HepG2 (cell line): ENCODE data around the gene ODAD4. TPM values are rescaled to one million over a fixed set of nuclear protein-coding genes. Genes with fewer than 3 reads are reported as not detected.

Experiments used
- AGO1 ChIP-seq: fragments of 200-400 bp; formaldehyde crosslinking; IDR thresholded peaks from 2 replicates; pipeline ENCODE4 v1.6.1; 2017; ENCODE audit warnings: mild to moderate bottlenecking, low read depth, low read length, moderate library complexity; ENCODE audit not compliant: poor library complexity, severe bottlenecking
- ATF7 ChIP-seq, 2 experiments: fragments of 450-650 bp in 1 of 2; sonication (generic) in 1 of 2; formaldehyde crosslinking in 1 of 2; IDR thresholded peaks; 2 replicates each; pipeline versions ENCODE4 v1.4.0 to v1.6.1; 2016 to 2020; ENCODE audit warnings: antibody characterized with exemption in 1 of 2, mild to moderate bottlenecking in 1 of 2, missing genetic modification reagents in 1 of 2
- BCL3 ChIP-seq: sonication (generic); formaldehyde crosslinking; IDR thresholded peaks from 2 replicates; pipeline ENCODE4 v1.5.1; 2020; ENCODE audit warnings: mild to moderate bottlenecking, missing genetic modification reagents, moderate library complexity
- CHCHD3 ChIP-seq: sonication (generic); formaldehyde crosslinking; IDR thresholded peaks from 2 replicates; pipeline ENCODE4 v1.8.0; 2022; ENCODE audit warnings: mild to moderate bottlenecking, missing genetic modification reagents, moderate library complexity
- EEA1 ChIP-seq: sonication (generic); formaldehyde crosslinking; IDR thresholded peaks from 2 replicates; pipeline ENCODE4 v1.5.1; 2020; ENCODE audit warnings: mild to moderate bottlenecking, missing genetic modification reagents, borderline replicate concordance
- ELF4 ChIP-seq: sonication (generic); formaldehyde crosslinking; IDR thresholded peaks from 2 replicates; pipeline ENCODE4 v1.5.0; 2020; ENCODE audit warnings: missing genetic modification reagents, mild to moderate bottlenecking, moderate library complexity, borderline replicate concordance
- ERF ChIP-seq: IDR thresholded peaks from 2 replicates; pipeline ENCODE4 v1.6.1; 2018; ENCODE audit warnings: missing biosample characterization, missing genetic modification reagents
- FOXK1 ChIP-seq: sonication (generic); formaldehyde crosslinking; IDR thresholded peaks from 2 replicates; pipeline ENCODE4 v1.4.0; 2020; ENCODE audit warnings: low read depth, missing genetic modification reagents, borderline replicate concordance
- ISX ChIP-seq: sonication (generic); formaldehyde crosslinking; conservative IDR thresholded peaks from 2 replicates; pipeline ENCODE4 v1.5.0; 2020; ENCODE audit warnings: missing genetic modification reagents
- JUN ChIP-seq: sonication (generic); formaldehyde crosslinking; IDR thresholded peaks from 2 replicates; pipeline ENCODE4 v1.4.0; 2020; ENCODE audit warnings: mild to moderate bottlenecking, missing genetic modification reagents
- JUND ChIP-seq: sonication (generic); formaldehyde crosslinking; IDR thresholded peaks from 2 replicates; pipeline ENCODE4 v1.8.0; 2022; ENCODE audit warnings: mild to moderate bottlenecking, missing genetic modification reagents
- KLF11 ChIP-seq: IDR thresholded peaks from 2 replicates; pipeline ENCODE4 v1.6.1; 2016; ENCODE audit warnings: missing compliant biosample characterization
- KMT2A ChIP-seq: sonication (generic); formaldehyde crosslinking; IDR thresholded peaks from 2 replicates; pipeline ENCODE4 v1.4.0; 2020; ENCODE audit warnings: missing genetic modification reagents
- KMT2B ChIP-seq: IDR thresholded peaks from 2 replicates; pipeline ENCODE4 v1.6.1; 2016; ENCODE audit warnings: missing genetic modification reagents, missing compliant biosample characterization
- RARG ChIP-seq: sonication (generic); formaldehyde crosslinking; IDR thresholded peaks from 2 replicates; pipeline ENCODE4 v1.4.0; 2020; ENCODE audit warnings: low read depth, mild to moderate bottlenecking, missing genetic modification reagents
- STAT5B ChIP-seq: sonication (generic); formaldehyde crosslinking; IDR thresholded peaks from 2 replicates; pipeline ENCODE4 v1.4.0; 2020; ENCODE audit warnings: missing genetic modification reagents
- TBX3 ChIP-seq: fragments of 450-650 bp; IDR thresholded peaks from 2 replicates; pipeline ENCODE4 v1.6.1; 2017; ENCODE audit warnings: antibody characterized with exemption, mild to moderate bottlenecking, inconsistent platforms, borderline replicate concordance
- THAP11 ChIP-seq: IDR thresholded peaks from 2 replicates; pipeline ENCODE4 v1.6.1; 2016; ENCODE audit warnings: missing biosample characterization, missing genetic modification reagents
- THAP8 ChIP-seq: sonication (generic); formaldehyde crosslinking; IDR thresholded peaks from 2 replicates; pipeline ENCODE4 v1.5.1; 2020; ENCODE audit warnings: missing genetic modification reagents, mild to moderate bottlenecking, borderline replicate concordance
- ZKSCAN5 ChIP-seq: sonication (generic); formaldehyde crosslinking; IDR thresholded peaks from 2 replicates; pipeline ENCODE4 v1.5.1; 2020; ENCODE audit warnings: mild to moderate bottlenecking, missing genetic modification reagents
- ZMYM2 ChIP-seq: sonication (generic); formaldehyde crosslinking; IDR thresholded peaks from 2 replicates; pipeline ENCODE4 v1.8.0; 2022; ENCODE audit warnings: mild to moderate bottlenecking, missing genetic modification reagents
- ZNF138 ChIP-seq: sonication (generic); formaldehyde crosslinking; IDR thresholded peaks from 2 replicates; pipeline ENCODE4 v1.5.0; 2020; ENCODE audit warnings: mild to moderate bottlenecking, low read depth, missing genetic modification reagents
- ZNF207 ChIP-seq: fragments of 450-650 bp; IDR thresholded peaks from 2 replicates; pipeline ENCODE4 v1.6.1; 2016; ENCODE audit warnings: antibody characterized with exemption, borderline replicate concordance
- ZNF264 ChIP-seq: sonication (generic); formaldehyde crosslinking; IDR thresholded peaks from 2 replicates; pipeline ENCODE4 v1.4.0; 2020; ENCODE audit warnings: missing genetic modification reagents
- ZNF550 ChIP-seq: sonication (generic); formaldehyde crosslinking; IDR thresholded peaks from 2 replicates; pipeline ENCODE4 v1.4.0; 2020; ENCODE audit warnings: mild to moderate bottlenecking, missing genetic modification reagents, borderline replicate concordance
- ZSCAN22 ChIP-seq: sonication (generic); formaldehyde crosslinking; IDR thresholded peaks from 2 replicates; pipeline ENCODE4 v1.4.0; 2020; ENCODE audit warnings: mild to moderate bottlenecking, missing genetic modification reagents
- polyA plus RNA-seq, 8 experiments: library from polyadenylated mRNA; depleted of rRNA in 3 of 8; stranded (reverse) in 7 of 8; unstranded in 1 of 8; fragments of >200 nt; fragmentation: Illumina TruSeq in 4 of 8; extraction: Trizol in 4 of 8; gene quantifications; 2 replicates each; pipeline versions ENCODE4 v1.2.1 to v1.2.3, GENCODE V29; 2011 to 2016; ENCODE audit warnings: low read depth in 4 of 8, missing spikeins in 1 of 8, mixed read lengths in 1 of 8; ENCODE audit not compliant: insufficient read depth in 1 of 8
- total RNA-seq, 5 experiments: library from RNA; depleted of rRNA; stranded (reverse); fragments of >200 nt; fragmentation: Illumina TruSeq; extraction: Trizol; gene quantifications; 2 replicates each; pipeline ENCODE4 v1.2.3, GENCODE V29; 2016; ENCODE audit warnings: low read depth in 1 of 5
- TF ChIP-seq, protein P1 (sequence below): sonication (generic); formaldehyde crosslinking; IDR thresholded peaks from 2 replicates; pipeline ENCODE4 v1.4.0; 2020; ENCODE audit warnings: mild to moderate bottlenecking, low read depth, missing genetic modification reagents

ODAD4 gene
- total and polyA plus RNA-seq, 2 of the 13 experiments (the other 11 are each of a cell fraction or from before 2014, with no cell fraction given), result 0.48 to 0.53 TPM

- TF ChIP-seq BCL3 (CRISPR knock-in tag) (peak; percentile 90), KMT2A (CRISPR knock-in tag) (peak; percentile 90; the same call in 1 of the 2 replicates), ISX (CRISPR knock-in tag) (no peak), KMT2B (CRISPR knock-in tag) (peak; percentile 82), RARG (CRISPR knock-in tag) (no peak), ZNF550 (CRISPR knock-in tag) (no peak), AGO1 (peak; percentile 41), TBX3 (no peak; the same call in 1 of the 2 replicates), KLF11 (CRISPR knock-in tag) (peak; percentile 93; the same call in 1 of the 2 replicates), ERF (peak; percentile 97), EEA1 (CRISPR knock-in tag) (no peak; the same call in 1 of the 2 replicates), JUND (CRISPR knock-in tag) (peak; percentile 65), ZNF207 (no peak), ZNF264 (peak; percentile 72; the same call in 1 of the 2 replicates), THAP8 (CRISPR knock-in tag) (no peak), ATF7 (IDR thresholded peaks at IDR 0.05) (no peak), ATF7 (CRISPR knock-in tag; IDR thresholded peaks at IDR 0.05) (0 out of 2 replicates have a peak, but pooled peaks have one; percentile 57), THAP11 (CRISPR knock-in tag) (peak; percentile 92), ZSCAN22 (CRISPR knock-in tag) (no peak), ZMYM2 (CRISPR knock-in tag) (peak; percentile 59; the same call in 1 of the 2 replicates), ZKSCAN5 (CRISPR knock-in tag) (0 out of 2 replicates have a peak, but pooled peaks have one; percentile 67), FOXK1 (CRISPR knock-in tag) (no peak; the same call in none of the 2 replicates), JUN (CRISPR knock-in tag) (0 out of 2 replicates have a peak, but pooled peaks have one; percentile 58), ELF4 (CRISPR knock-in tag) (peak; percentile 93; the same call in 1 of the 2 replicates), CHCHD3 (CRISPR knock-in tag) (no peak), STAT5B (CRISPR knock-in tag) (0 out of 2 replicates have a peak, but pooled peaks have one; percentile 78), ZNF138 (CRISPR knock-in tag) (peak; percentile 77; the same call in 1 of the 2 replicates)
- TF ChIP-seq, protein P1, sequence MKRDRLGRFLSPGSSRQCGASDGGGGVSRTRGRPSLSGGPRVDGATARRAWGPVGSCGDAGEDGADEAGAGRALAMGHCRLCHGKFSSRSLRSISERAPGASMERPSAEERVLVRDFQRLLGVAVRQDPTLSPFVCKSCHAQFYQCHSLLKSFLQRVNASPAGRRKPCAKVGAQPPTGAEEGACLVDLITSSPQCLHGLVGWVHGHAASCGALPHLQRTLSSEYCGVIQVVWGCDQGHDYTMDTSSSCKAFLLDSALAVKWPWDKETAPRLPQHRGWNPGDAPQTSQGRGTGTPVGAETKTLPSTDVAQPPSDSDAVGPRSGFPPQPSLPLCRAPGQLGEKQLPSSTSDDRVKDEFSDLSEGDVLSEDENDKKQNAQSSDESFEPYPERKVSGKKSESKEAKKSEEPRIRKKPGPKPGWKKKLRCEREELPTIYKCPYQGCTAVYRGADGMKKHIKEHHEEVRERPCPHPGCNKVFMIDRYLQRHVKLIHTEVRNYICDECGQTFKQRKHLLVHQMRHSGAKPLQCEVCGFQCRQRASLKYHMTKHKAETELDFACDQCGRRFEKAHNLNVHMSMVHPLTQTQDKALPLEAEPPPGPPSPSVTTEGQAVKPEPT (CRISPR knock-in tag), result peak; percentile 97
Measured at GRCh38 chr17:41930009-41930832, at the start of gene ODAD4 (continued).
